ENCODE data around the gene KRT17. TPM values are rescaled to one million over a fixed set of nuclear protein-coding genes. Genes with fewer than 3 reads are reported as not detected.

KRT17 gene
- total RNA-seq, 1 experiment from 2014 or later: 1.5 TPM

- Histone ChIP-seq H3K9ac (ENCODE audit: extremely low read depth, insufficient read length, low read length) (no peak overlapping the region), H3K79me2 (ENCODE audit: insufficient read depth, low read length) (no peaks in the 10 kb centered on the region), H3K56ac (ENCODE audit: insufficient read length, low read depth, low read length) (no peak overlapping the region), H2BK5ac (ENCODE audit: insufficient read length, low read length) (no peak overlapping the region), H2BK20ac (ENCODE audit: low read depth, low read length, poor library complexity, severe bottlenecking) (no peak overlapping the region), H3K27ac (ENCODE audit: insufficient read length, low read depth, low read length) (no peak overlapping the region), H2AFZ (ENCODE audit: low read length) (no peak overlapping the region), H3K27me3 (ENCODE audit: insufficient read depth, low read length) (no peaks in the 10 kb centered on the region), H3K79me1 (ENCODE audit: insufficient read depth, low read depth, low read length, poor library complexity, severe bottlenecking) (no peaks in the 10 kb centered on the region), H3T11ph (ENCODE audit: low read length) (no peak overlapping the region), H3K4me2 (ENCODE audit: insufficient read depth, insufficient read length, low read length) (no peak overlapping the region), H4K20me1 (ENCODE audit: control insufficient read depth, insufficient read depth, insufficient read length) (no peaks in the 10 kb centered on the region), H3K4me1 (ENCODE audit: insufficient read depth, low read length) (no peaks in the 10 kb centered on the region), H2AK5ac (ENCODE audit: insufficient read length, low read length) (no peak overlapping the region), H2BK120ac (ENCODE audit: low read depth, low read length, poor library complexity, severe bottlenecking) (no peak overlapping the region), H3K18ac (ENCODE audit: insufficient read length, low read depth, low read length) (no peak overlapping the region), H4K5ac (ENCODE audit: insufficient read length, low read depth, low read length) (no peak overlapping the region), H3K9me3 (ENCODE audit: control insufficient read depth, low read depth, low read length) (no peaks in the 10 kb centered on the region), H3K23me2 (ENCODE audit: insufficient read length, low read depth, low read length, poor library complexity, severe bottlenecking) (no peaks in the 10 kb centered on the region), H3K14ac (ENCODE audit: insufficient read depth, low read length) (no peak overlapping the region; the same call in 1 of the 2 replicates), H2BK12ac (ENCODE audit: insufficient read length, low read depth, low read length) (no peak overlapping the region), H4K91ac (ENCODE audit: insufficient read length, low read depth, low read length) (no peak overlapping the region), H3K4ac (ENCODE audit: low read depth, low read length) (no peak overlapping the region), H2BK15ac (ENCODE audit: low read depth, low read length) (no peak overlapping the region), H4K8ac (replicated peaks; ENCODE audit: insufficient read length, low read depth, low read length) (no peak overlapping the region), H3K23ac (ENCODE audit: insufficient read length, low read depth, low read length) (no peak overlapping the region)
- DNase-seq: no peak
- TF ChIP-seq CTCF (conservative IDR thresholded peaks at IDR 0.05): no peak
- no CpG with 5 or more reads among the region's 14 CpGs for WGBS (ENCODE audit: extremely low coverage, insufficient read length, low lambda C conversion rate)
- H3K36me3 Mint-ChIP-seq (ENCODE audit: insufficient read depth in 1 of 3, low read depth in 3 of 3): no peaks in the 10 kb centered on the region; a peak in 1 of 7 replicates
- H3K27ac Mint-ChIP-seq: peak overlapping the region in 1 of 3 experiments; percentile 27; a peak in 1 of 7 replicates
- H3K4me1 Mint-ChIP-seq: peaks cover 4 to 7% of the 10 kb centered on the region in 2 experiments
- H3K9me3 Mint-ChIP-seq: no peaks in the 10 kb centered on the region
- H3K27me3 Mint-ChIP-seq (ENCODE audit: low read depth): peaks cover 3% of the 10 kb centered on the region
- no peak overlapping the region for H3K4me3 Mint-ChIP-seq
Observed at GRCh38 chr17:41653892-41654677, 29.7 kb upstream of the KRT17 start.
